SK-N-MC (cell line): Measurements from ENCODE around the gene ACOT4.
"Not testable (repeated sequence)": the region's sequence is repeated elsewhere in the genome, so short reads cannot be mapped to it uniquely, and the experiment has no call there.

Source experiments
- EZH2 ChIP-seq: fragments of 200-600 bp; sonication (generic); IDR thresholded peaks from one replicate; pipeline ENCODE4 v1.6.1; 2017; ENCODE audit warnings: antibody characterized with exemption
- POLR2AphosphoS5 ChIP-seq: IDR thresholded peaks from 2 replicates; pipeline ENCODE4 v1.6.1; 2012; ENCODE audit warnings: mild to moderate bottlenecking, low read depth, low read length, borderline replicate concordance

DNA sequence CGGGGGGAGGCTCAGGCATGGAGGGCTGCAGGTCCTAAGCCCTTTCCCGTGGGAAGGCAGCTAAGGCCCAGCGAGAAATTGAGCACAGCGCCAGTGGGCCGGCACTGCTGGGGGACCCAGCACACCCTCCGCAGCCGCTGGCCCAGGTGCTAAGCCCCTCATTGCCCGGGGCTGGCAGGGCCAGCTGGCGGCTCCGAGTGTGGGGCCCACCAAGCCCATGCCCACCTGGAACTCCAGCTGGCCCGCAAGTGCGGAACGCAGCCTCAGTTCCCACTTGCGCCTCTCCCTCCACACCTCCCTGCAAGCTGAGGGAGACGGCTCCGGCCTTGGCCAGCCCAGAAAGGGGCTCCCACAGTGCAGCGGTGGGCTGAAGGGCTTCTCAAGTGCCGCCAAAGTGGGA is 25.2 kb upstream of the ACOT4 start:
- TF ChIP-seq POLR2AphosphoS5, EZH2: not testable (repeated sequence)
